CD4-positive, alpha-beta T cell treated with Interleukin-6 at 100 ng/mL for 8 hours (primary cell): ENCODE measurements around the gene PADI6.

Source experiments
- DNase-seq: peaks from one replicate; pipeline ENCODE4 v3.0.0-alpha.2; 2020; ENCODE audit warnings: mixed read lengths, low spot score

PADI6 gene

DNA sequence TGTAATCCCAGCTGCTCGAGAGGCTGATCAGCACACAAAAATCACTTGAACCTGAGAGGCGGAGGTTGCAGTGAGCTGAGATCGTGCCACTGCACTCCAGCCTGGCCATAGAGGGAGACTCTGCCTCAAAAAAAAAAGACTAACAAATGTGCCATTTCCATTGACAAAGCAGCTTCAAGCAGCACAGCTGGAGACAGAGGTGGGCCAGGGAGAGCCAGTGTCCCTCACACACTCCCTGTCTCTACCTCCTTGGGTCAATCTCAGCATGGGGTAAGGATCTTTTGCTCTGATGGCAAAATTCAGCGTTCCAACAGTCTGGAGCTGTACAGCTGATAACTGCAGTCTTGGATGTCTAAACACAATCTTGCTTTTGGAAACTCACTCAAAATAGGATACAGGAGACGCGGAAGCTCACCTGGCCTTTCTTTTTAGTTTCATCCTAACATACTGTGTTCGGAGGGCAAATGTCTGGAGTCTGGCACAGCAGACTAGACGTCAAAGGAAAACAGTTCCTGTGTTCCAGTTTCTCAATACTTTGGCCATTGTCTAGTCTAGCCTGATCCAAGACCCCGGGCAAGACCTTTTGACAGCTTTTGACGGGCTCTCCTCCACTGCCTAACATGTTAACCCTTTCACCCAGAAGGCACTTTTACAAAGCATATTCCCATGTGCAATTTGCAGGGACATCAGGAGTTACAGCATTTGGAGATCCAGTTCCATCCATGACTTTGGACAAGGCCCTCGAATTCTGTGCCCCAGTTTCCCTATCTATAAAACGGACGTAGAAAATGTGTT, 64.6 kb downstream of the PADI6 start:
- no peak for DNase-seq

DNA sequence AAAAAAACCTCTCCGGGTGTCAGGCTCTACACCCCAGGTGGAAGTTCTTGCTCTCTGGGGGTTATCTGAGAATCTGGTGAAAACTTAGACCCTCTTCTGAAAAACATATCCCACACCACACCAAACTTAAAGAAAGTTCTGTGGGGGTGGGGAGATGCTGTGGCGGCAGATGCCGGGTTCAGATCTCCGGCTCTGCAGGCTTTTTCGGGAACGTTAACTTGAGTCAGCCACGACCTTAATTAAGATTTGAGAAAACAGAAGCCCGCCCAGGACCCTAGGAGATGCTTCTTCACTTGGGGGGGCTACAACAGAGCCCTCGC, 65.2 kb downstream of the PADI6 start:
- no peak for DNase-seq

DNA sequence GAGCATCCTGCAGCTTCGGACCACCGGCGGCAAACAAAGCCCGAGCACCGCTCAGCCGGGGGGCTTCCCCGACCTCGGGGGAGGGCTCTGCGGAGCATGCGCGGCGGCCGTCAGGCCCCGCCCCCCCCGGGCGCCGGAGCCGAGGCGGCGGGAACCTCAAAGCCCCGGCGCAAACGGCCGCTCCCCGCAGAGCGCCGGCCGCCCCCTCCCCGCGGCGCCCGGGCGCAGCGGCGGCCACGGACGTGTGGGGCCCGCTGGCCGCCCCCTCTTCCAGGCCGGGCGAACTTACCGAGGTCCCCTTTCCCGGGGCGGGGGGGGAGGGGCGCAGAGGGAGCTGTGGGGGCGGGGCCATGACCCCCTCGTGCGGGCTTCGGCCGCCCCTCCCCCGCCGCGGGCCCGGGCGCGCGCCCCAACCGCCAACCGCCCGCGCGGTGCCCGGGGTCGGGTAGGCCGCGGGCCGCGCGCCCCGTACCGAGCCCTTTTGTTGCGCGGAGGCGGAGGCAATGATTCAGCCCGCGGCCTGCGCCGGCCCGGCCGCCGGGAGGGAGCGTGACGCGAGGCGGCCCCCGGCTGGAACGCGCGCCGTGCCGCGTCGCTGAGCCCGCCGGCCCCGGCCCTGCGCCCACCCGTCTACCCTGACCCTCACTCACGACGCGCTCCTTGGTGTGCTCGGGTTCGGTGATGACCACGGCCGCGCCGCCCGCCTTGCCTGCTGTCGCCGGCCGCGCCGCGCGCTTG, 65.8 kb downstream of the PADI6 start:
- DNase-seq, result peak; percentile 42

DNA sequence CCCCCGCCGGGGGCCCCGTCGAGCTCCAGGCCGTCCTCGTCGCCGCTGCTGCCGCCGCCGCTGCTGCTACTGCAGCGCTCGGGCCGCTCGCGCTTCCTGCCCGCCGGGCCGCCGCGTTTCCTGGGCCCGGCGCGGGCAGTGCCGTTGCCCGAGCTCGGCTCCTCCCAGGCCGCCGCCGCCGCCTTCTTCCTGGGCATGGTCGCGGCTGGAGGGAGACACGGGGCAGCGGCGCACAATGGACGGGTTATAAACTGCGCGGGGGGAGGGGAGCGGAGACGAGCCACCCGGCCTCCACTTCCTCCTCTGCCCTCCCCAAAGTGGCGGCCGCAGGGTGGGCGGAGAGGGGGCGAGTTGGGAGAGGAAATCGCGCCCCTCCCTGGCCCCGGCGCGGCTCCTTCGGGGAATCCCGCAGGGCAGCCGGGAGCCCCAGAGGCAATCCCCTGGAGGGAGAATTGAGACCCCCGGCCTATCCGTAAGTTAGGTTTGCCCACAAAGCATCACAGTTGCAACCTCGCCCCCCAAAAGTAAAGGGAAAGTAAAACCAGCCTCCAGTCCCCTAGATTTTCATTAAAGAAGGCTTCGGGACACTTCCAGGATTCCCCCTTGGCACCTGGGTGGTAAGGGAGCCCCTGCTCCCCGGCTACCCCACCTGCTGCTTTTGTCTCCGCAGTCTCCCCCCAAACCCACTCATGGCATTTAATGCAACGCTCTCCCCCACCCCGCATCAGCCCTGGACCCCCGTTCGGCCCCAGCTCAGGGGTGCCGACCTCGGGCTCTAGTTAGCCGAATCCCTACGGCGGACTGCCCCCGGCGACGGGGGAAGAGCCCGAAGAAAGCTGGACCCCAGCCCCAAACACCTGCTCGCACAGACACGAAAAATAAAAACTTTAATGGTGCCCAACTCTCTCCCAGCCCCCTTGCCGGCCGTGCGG, 66.6 kb downstream of the PADI6 start:
- peak; percentile 51 for DNase-seq

DNA sequence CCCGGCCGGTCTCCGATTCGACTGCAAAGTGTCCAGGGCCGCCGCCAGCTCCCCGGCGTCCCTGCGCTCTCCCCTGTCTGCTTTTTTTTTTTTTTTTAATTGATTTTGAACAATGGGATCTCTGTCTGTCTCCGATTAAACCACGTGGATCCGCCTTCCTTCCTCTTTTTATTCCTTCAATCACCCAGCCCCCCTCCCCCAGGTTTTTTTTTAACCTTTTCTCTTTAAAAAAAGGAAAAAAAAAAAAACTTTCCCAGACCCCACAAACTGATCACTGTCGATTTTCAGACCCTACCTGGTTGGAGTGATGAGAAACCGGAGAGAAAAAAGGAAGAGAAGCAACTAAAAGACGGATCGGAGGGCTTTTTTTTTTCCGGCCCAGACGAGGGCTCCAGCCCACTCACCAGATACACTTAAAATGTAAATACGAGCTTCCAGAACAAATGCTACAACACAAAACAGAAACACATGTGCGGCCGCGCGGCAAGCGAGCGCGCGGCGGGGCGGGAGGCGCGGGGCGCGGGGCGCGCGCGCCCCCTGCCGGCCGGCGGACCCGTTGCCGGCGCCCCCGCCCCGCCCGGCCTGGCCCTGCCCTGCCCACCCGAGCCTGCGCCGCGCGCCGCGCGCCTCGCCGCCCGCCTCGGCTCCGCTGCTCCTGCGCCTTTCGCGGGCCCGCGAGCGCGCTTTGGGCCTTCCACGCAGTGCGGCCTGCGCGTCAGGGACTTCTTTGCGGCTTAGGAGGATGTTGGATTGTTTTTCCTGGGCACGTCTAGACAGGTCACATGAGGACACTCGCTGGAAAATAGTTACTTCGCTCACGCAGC, 67.5 kb downstream of the PADI6 start, which contains the start of gene RCC2:
RCC2 (minus strand) TSS at position 428 of the 824 bp plus-strand sequence. CDS start 1,163 bp downstream, outside the sequence.
- peak; percentile 67 for DNase-seq

DNA sequence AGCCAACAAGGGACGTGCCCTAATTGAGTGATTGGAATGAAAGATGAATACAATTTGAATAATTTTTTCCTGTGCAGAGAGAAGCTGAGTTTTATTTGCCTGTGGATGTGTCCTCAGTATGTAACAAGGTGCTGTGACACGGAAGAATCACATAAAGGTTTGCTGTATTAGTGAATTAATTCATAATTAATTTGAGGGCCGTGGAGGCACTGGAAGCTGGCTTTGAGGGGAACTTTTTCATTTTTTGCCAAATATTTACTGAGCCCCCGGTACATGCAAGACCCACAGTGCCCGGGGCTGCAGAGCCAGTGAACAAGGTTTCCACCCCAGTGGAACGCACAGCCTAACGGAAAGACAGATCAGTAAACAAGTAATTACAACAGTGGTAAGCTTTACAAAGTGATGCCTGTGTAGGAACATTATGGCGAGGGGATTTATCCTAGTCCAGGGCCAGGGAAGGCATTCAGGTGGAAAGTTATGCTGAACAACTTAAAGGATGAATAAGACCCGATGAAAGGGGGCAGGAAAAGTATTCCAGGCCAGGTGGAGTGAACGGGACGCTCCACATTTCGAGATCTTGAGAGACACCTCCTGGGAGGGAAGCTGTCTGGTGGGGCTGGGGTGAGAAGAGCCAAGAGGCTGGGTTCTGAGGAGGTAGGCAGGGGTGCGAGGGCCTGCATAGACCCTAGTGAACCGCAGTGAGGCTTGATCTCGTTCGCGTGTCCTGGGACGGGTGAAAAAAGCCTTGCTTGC, 68.3 kb downstream of the PADI6 start:
- DNase-seq, result no peak

DNA sequence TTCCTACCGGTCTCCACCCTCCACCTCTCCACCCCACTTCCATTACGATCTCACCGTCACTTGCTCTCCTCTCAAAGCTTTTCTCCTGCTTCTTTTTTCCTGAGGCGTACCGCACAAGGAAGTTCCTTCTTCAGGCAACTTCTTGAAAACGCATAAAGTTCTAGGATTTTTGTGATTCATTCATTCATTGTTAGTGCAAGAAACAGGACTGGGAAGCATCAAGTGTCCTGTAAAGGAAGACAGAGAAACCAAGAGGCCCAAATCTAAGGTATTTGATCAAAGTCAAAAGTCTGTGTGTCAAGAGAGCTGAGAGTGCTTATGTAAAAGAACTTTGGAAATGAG, 68.8 kb downstream of the PADI6 start:
- DNase-seq, result no peak

DNA sequence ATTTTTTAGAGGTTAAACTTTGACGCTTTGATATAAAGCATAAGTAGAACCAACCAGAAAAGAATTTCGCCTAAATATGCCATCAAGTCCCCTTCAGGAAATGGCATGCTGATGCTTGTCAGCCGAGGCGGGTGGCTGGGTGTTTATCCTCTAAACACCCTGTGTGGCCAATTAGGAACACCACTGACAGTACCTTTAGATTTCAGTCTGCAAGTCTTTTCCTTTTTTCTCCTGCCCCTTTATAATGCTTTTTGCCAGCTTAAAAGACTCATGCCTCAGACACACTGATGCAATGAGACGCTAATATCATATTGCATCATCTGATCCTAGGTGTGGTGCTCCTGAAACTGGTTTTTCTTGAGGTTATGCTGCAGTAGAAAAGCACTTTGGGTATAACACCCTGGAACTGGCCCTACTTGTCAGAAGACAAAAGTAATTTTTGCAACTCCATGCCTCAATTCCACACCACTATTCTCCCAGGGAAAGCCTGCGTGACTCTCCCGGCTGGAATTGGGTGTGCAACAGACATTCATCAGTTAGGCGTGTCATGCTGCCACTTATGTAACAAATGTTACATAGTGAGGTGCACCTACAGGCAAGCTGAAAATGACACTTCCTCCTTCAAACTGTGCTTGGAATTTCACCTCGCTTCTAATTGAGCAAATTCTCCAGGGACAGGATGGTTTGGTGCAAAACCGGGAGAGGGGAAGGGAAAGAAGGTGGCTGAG, 69.4 kb downstream of the PADI6 start:
- DNase-seq, result no peak

DNA sequence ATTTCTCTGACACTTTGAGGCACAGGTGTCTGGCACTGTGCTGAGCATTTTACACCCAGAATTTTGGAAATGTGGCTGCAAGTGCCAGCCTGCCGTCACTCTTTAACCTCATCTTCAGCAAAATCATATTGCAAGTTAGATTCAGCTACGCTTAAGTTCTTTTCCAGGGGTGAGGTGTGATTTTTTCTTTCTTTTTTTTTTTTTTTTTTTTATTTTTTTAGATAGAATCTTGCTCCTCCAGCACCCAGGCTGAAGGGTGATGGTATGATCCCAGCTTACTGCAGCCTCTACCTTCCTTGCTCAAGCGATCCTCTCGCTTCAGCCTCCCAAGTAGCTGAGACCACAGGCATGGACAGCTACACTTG, 70.0 kb downstream of the PADI6 start:
- no peak for DNase-seq

DNA sequence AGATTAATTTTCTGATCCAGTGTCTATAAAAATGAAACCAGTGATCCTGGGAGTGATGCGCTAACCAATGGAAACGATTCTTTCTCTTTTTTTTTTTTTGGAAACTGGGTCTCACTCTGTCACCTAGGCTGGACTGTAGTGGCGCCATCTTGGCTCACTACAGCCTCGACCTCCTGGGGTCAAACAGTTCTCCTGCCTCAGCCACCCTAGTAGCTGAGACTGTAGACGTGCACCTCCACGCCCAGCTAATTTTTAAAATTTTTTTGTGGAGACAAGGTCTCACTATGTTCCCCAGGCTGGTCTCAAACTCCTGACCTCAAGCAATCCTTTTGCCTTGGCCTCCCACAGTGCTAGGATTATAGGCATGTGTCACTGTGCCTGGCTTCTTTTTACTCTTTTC, 70.8 kb downstream of the PADI6 start:
- no peak for DNase-seq

DNA sequence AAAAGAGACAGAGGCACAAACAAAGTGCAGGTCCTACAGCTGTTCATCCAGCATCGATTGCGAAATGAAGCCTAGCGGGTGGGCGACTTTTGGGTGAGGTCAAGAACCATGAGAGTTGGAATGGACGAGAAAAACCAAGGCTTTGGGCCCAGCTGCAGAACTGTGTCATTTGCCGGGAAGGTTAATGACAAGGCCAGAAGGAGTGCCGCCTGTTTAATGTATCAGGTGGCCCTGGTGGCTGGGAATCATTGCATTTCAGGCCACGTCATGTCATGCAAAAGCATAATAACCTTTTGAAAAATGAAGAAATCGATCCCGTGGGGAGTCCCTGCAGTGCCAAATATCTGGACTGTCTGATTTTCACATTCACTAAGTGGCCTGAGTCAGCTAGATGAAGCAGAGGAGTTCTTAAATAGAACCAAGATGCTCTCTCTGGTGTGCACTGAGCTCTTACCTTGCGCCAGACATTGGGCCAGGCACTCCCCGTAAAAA, 75.6 kb downstream of the PADI6 start:
- no peak for DNase-seq
